Measurements from ENCODE around the gene TMEM185B.

DNA sequence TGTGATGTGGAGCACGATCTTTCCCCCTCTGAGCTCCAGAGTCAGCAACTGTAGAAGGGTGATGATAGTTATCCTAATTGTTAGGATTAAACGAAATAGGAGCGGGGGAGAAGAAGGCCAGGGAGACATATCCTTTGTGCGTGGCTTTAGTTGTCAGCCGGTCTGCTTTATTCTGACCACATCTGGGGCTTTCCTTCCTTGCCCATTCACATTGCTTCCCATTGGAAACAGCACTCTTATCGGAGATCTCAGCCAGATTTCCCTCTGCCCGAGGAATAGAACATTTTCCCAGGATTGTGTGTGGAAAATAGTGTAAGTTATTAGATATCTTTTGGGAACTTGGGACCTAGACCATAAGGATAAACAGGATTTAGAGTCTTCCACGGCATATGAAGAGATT lies 31.0 kb upstream of the TMEM185B start:
- TF ChIP-seq, protein P1, sequence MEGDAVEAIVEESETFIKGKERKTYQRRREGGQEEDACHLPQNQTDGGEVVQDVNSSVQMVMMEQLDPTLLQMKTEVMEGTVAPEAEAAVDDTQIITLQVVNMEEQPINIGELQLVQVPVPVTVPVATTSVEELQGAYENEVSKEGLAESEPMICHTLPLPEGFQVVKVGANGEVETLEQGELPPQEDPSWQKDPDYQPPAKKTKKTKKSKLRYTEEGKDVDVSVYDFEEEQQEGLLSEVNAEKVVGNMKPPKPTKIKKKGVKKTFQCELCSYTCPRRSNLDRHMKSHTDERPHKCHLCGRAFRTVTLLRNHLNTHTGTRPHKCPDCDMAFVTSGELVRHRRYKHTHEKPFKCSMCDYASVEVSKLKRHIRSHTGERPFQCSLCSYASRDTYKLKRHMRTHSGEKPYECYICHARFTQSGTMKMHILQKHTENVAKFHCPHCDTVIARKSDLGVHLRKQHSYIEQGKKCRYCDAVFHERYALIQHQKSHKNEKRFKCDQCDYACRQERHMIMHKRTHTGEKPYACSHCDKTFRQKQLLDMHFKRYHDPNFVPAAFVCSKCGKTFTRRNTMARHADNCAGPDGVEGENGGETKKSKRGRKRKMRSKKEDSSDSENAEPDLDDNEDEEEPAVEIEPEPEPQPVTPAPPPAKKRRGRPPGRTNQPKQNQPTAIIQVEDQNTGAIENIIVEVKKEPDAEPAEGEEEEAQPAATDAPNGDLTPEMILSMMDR (IDR thresholded peaks at IDR 0.05; ENCODE audit: low read depth, low read length, poor library complexity, severe bottlenecking), result no peak
- no peak for TF ChIP-seq EZH2phosphoT487 (IDR thresholded peaks at IDR 0.05; ENCODE audit: borderline replicate concordance, low read length)

Data from DOHH2 (cell line).